Endodermal cell (in vitro differentiated cells): Measurements from ENCODE around the gene BACH2. TPM values are rescaled to one million over a fixed set of nuclear protein-coding genes. Genes with fewer than 3 reads are reported as not detected.

Experiments
- DNase-seq: peaks from one replicate; pipeline ENCODE4 v3.0.0-alpha.2; 2017
- H3K27ac ChIP-seq: 2 replicates; pipeline ENCODE4 v1.5.1; 2013; ENCODE audit warnings: mild to moderate bottlenecking, low read depth, low read length, moderate library complexity
- H3K27me3 ChIP-seq: 2 replicates; pipeline ENCODE4 v1.6.1; 2013; ENCODE audit warnings: mild to moderate bottlenecking, low read length, moderate library complexity; ENCODE audit not compliant: insufficient read depth, control insufficient read depth, poor library complexity, severe bottlenecking
- H3K36me3 ChIP-seq: 2 replicates; pipeline ENCODE4 v1.7.0; 2013; ENCODE audit warnings: mild to moderate bottlenecking, low read length, moderate library complexity; ENCODE audit not compliant: control insufficient read depth, insufficient read depth
- H3K4me1 ChIP-seq: one replicate; pipeline ENCODE4 v1.7.0; 2013; ENCODE audit warnings: low read length; ENCODE audit not compliant: control insufficient read depth, insufficient read depth
- H3K4me3 ChIP-seq: 2 replicates; pipeline ENCODE4 v1.5.1; 2013; ENCODE audit warnings: mild to moderate bottlenecking, low read length, moderate library complexity
- H3K9ac ChIP-seq: 2 replicates; pipeline ENCODE4 v1.6.1; 2013; ENCODE audit warnings: mild to moderate bottlenecking, low read length, moderate library complexity; ENCODE audit not compliant: poor library complexity, severe bottlenecking; ENCODE audit errors: extremely low read depth
- H3K9me3 ChIP-seq: 2 replicates; pipeline ENCODE4 v1.6.1; 2013; ENCODE audit warnings: mild to moderate bottlenecking, low read length, moderate library complexity; ENCODE audit not compliant: control insufficient read depth
- H3K27ac Mint-ChIP-seq: 2 replicates; pipeline ENCODE4 v1.8.0; 2020; ENCODE audit warnings: mixed read lengths
- H3K27me3 Mint-ChIP-seq: 2 replicates; pipeline ENCODE4 v1.8.0; 2021; ENCODE audit warnings: mild to moderate bottlenecking, mixed read lengths; ENCODE audit not compliant: insufficient read depth
- H3K36me3 Mint-ChIP-seq: 2 replicates; pipeline ENCODE4 v1.8.0; 2020; ENCODE audit warnings: low read depth, mixed read lengths
- H3K4me1 Mint-ChIP-seq: 2 replicates; pipeline ENCODE4 v1.8.0; 2020; ENCODE audit warnings: mixed read lengths
- H3K4me3 Mint-ChIP-seq: 2 replicates; pipeline ENCODE4 v1.8.0; 2020; ENCODE audit warnings: mild to moderate bottlenecking, moderate library complexity, mixed read lengths
- H3K9me3 Mint-ChIP-seq: 2 replicates; pipeline ENCODE4 v1.8.0; 2020; ENCODE audit warnings: mild to moderate bottlenecking, mixed read lengths
- WGBS, 2 experiments: methylation state at CpG; one replicate each; pipeline versions ENCODE4 v1.1.5 to v1.1.7; 2013; ENCODE audit warnings: missing lambda C conversion rate in 2 of 2, mixed read lengths in 1 of 2; ENCODE audit not compliant: insufficient coverage in 1 of 2, insufficient read length in 1 of 2; 5-methylcytosine and 5-hydroxymethylcytosine counted together
- total RNA-seq, 2 donors: library from RNA; stranded (reverse); fragmentation: NEBNext Ultra II Directional in 1 of 2; extraction: Animal tissue kit (Norgen Biotek cat#: 25700) in 1 of 2; gene quantifications; 2 replicates in 1 of 2; 3 replicates in 1 of 2; pipeline ENCODE4 v1.2.1, GENCODE V29; 2021
- TF ChIP-seq, protein P1 (sequence below): fragments of 200-600 bp; sonication (generic); conservative IDR thresholded peaks from 2 replicates; pipeline ENCODE4 v1.5.0; 2021; ENCODE audit warnings: antibody characterized with exemption, mild to moderate bottlenecking

The BACH2 gene
- total RNA-seq, 2 donors from 2014 or later: 11.0 to 22.3 TPM

DNA sequence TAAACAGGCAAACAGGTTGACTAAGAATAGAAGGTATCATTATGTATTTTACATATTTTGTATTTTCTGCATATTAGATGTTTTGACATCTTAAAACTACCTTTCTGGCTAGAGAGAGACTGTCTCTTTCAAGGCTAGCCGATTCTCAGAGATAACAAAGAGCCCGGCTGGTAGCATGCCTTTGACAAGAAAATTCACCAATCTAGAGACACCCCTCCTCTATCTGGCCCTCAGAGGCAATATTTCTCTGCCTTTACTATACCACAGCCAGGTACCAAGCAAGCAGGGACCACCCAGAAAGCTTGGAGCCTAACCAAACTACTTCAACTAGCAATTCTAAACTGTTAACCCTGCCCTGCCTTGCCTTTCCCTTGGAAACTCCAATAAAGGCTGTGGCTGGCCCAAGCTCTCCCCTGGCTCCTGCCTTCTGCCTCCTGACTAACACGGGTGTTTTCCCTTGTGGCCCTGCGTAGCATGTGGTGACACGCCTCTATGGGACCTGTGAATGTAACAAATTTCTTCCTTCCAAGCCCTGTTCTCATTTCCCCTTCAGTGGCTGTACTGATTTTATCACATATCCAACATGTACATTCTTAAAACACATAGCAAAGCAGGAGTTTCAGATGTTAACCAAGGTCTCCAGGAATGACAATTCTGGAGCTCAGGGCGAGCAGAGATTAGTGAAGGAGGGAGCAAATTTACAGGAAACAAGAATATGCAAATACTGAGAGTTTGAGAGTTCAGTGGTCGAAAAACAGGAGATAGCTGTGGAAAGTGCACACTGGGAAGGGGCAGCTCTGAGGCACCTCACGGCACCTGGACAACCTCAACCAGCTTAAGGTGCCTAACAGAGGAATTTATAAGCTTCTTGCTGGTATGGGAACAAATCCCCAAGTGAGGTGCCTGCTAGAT is 120.8 kb downstream of the BACH2 start:
- H3K27ac Mint-ChIP-seq: no peak overlapping the region
- Histone ChIP-seq H3K27me3 (no peaks in the 10 kb centered on the region), H3K9ac (no peak overlapping the region), H3K4me1 (no peaks in the 10 kb centered on the region), H3K9me3 (peaks cover 12% of the 10 kb centered on the region), H3K27ac (no peak overlapping the region), H3K36me3 (peaks cover 6% of the 10 kb centered on the region), H3K4me3 (no peak overlapping the region)
- no peak for DNase-seq
- peaks cover 6% of the 10 kb centered on the region for H3K9me3 Mint-ChIP-seq
- peaks cover 2% of the 10 kb centered on the region for H3K4me1 Mint-ChIP-seq
- TF ChIP-seq, protein P1, sequence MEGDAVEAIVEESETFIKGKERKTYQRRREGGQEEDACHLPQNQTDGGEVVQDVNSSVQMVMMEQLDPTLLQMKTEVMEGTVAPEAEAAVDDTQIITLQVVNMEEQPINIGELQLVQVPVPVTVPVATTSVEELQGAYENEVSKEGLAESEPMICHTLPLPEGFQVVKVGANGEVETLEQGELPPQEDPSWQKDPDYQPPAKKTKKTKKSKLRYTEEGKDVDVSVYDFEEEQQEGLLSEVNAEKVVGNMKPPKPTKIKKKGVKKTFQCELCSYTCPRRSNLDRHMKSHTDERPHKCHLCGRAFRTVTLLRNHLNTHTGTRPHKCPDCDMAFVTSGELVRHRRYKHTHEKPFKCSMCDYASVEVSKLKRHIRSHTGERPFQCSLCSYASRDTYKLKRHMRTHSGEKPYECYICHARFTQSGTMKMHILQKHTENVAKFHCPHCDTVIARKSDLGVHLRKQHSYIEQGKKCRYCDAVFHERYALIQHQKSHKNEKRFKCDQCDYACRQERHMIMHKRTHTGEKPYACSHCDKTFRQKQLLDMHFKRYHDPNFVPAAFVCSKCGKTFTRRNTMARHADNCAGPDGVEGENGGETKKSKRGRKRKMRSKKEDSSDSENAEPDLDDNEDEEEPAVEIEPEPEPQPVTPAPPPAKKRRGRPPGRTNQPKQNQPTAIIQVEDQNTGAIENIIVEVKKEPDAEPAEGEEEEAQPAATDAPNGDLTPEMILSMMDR: no peak
- 90 to 91% methylated on average over 8 of the region's 8 CpGs for WGBS, 2 experiments
- H3K27me3 Mint-ChIP-seq: no peaks in the 10 kb centered on the region
- H3K36me3 Mint-ChIP-seq: peaks cover 2% of the 10 kb centered on the region
- H3K4me3 Mint-ChIP-seq: no peak overlapping the region

DNA sequence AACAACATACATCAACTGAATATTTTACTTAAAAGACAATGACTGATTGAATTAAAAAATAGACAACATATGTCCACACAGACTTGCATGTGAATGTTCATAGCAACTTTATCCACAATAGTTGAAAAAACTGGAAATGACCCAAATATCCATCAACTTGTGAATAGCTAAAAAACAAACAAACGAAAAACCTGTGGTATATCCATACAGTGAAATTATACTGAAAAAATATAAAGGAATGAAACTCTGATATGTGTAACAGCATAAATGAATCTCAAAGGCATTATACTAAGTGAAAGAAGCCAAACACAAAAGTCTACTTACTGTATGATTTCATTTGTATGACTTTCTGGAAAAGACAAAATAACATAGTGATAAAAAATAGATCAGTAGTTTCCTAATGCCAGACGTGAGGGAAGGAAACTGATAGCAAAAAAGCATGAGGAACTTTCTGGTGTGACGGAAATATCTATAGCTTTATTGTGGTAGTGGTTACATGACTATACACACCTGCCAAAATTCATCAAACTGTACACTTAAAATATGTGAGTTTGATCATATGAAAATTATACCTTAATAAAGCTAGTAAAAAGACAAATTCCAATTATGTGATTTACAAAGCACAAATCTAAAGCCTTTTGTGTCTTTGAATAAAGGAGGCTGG is 123.2 kb downstream of the BACH2 start:
- Mint-ChIP-seq H3K27ac (no peak overlapping the region), H3K9me3 (no peaks in the 10 kb centered on the region), H3K4me3 (no peak overlapping the region), H3K4me1 (peaks cover 6% of the 10 kb centered on the region), H3K27me3 (no peaks in the 10 kb centered on the region), H3K36me3 (no peaks in the 10 kb centered on the region)
- Histone ChIP-seq H3K9me3 (peaks cover 5% of the 10 kb centered on the region), H3K4me1 (no peaks in the 10 kb centered on the region), H3K4me3 (no peak overlapping the region), H3K9ac (no peak overlapping the region), H3K27me3 (no peaks in the 10 kb centered on the region), H3K36me3 (no peaks in the 10 kb centered on the region), H3K27ac (no peak overlapping the region)
- TF ChIP-seq, protein P1: no peak
- DNase-seq: no peak
- 95% methylated on average over 3 of the region's 3 CpGs; no CpG with 5 or more reads in 1 of the 2 experiments for WGBS, 2 experiments

DNA sequence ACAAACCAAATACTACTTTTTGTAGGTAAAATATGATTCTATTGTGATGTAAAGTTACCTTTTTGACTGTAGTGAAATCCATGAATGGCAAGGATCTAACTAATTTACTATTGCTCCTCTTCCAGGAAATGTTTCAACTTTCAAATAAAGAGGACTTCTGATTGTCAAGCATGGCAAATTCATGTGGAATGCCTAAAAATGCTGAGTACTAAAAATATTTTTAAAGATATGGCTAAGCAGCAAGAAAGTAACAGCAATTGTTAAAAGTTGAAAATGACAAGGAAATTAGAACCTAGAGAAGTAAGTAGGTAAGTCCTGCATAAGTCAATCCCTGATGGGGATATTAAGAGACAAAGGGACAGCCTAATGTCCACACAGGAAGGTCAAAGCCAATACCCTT is 126.0 kb downstream of the BACH2 start:
- no peaks in the 10 kb centered on the region for H3K27me3 Mint-ChIP-seq
- no peaks in the 10 kb centered on the region for H3K36me3 Mint-ChIP-seq
- Histone ChIP-seq H3K4me1 (no peaks in the 10 kb centered on the region), H3K9me3 (peaks cover 5% of the 10 kb centered on the region), H3K36me3 (no peaks in the 10 kb centered on the region), H3K9ac (no peak overlapping the region), H3K4me3 (no peak overlapping the region), H3K27me3 (no peaks in the 10 kb centered on the region), H3K27ac (no peak overlapping the region)
- H3K9me3 Mint-ChIP-seq: no peaks in the 10 kb centered on the region
- no peak overlapping the region for H3K4me3 Mint-ChIP-seq
- H3K4me1 Mint-ChIP-seq: peaks cover 3% of the 10 kb centered on the region
- H3K27ac Mint-ChIP-seq: no peak overlapping the region
- DNase-seq: no peak
- TF ChIP-seq, protein P1: no peak
